Activated CD8-positive, alpha-beta T cell treated with anti-CD3 and anti-CD28 coated beads for 36 hours (primary cell): ENCODE data around the gene NAPG. TPM values are rescaled to one million over a fixed set of nuclear protein-coding genes. Genes with fewer than 3 reads are reported as not detected.
"Not testable (repeated sequence)": the region's sequence is repeated elsewhere in the genome, so short reads cannot be mapped to it uniquely, and the experiment has no call there.

Experiments used
- ATAC-seq: fragments of 200-7000 bp; cut with Tn5 transposase; one replicate; pipeline ENCODE4 v1.10.0; 2021; ENCODE audit warnings: mild to moderate bottlenecking, moderate library complexity
- CTCF ChIA-PET: fragments of 350-600 bp; sonication (Branson Sonifier 250); formaldehyde crosslinking; loops from one replicate; lab custom pipeline; 2021; ENCODE audit warnings: antibody characterized with exemption; lab: Charles Lee
- POLR2A ChIA-PET: fragments of 350-600 bp; sonication (Branson Sonifier 250); formaldehyde crosslinking; loops from one replicate; lab custom pipeline; 2021; ENCODE audit warnings: antibody characterized with exemption; lab: Charles Lee
- DNase-seq: peaks from one replicate; pipeline ENCODE4 v3.0.0-alpha.2; 2020
- H3K27ac Mint-ChIP-seq: one replicate; pipeline ENCODE4 v1.8.0; 2021; ENCODE audit warnings: mild to moderate bottlenecking, mixed read lengths
- H3K27me3 Mint-ChIP-seq: one replicate; pipeline ENCODE4 v1.8.0; 2021; ENCODE audit warnings: mixed read lengths
- H3K36me3 Mint-ChIP-seq: one replicate; pipeline ENCODE4 v1.8.0; 2021; ENCODE audit warnings: low read depth, mixed read lengths
- H3K4me1 Mint-ChIP-seq: one replicate; pipeline ENCODE4 v1.8.0; 2021; ENCODE audit warnings: low read depth, mixed read lengths
- H3K4me3 Mint-ChIP-seq: one replicate; pipeline ENCODE4 v1.8.0; 2021; ENCODE audit warnings: mild to moderate bottlenecking, moderate library complexity, mixed read lengths
- H3K9me3 Mint-ChIP-seq: one replicate; pipeline ENCODE4 v1.8.0; 2021; ENCODE audit warnings: mixed read lengths
- intact Hi-C: fragments of 100-400 bp; cut with micrococcal nuclease; formaldehyde crosslinking; loops from one replicate; pipeline ENCODE4 v1.10.0; 2022
- total RNA-seq, 2 experiments: library from RNA; stranded (reverse); gene quantifications; one replicate each; pipeline ENCODE4 v1.2.3, GENCODE V29; 2021
- TF ChIP-seq, protein P1 (sequence below): fragments of 200-600 bp; IDR thresholded peaks from one replicate; pipeline ENCODE4 v1.8.0; 2022; ENCODE audit warnings: antibody characterized with exemption, mild to moderate bottlenecking

Gene NAPG
- total RNA-seq, 2 experiments from 2014 or later: 27.5 to 29.7 TPM

DNA sequence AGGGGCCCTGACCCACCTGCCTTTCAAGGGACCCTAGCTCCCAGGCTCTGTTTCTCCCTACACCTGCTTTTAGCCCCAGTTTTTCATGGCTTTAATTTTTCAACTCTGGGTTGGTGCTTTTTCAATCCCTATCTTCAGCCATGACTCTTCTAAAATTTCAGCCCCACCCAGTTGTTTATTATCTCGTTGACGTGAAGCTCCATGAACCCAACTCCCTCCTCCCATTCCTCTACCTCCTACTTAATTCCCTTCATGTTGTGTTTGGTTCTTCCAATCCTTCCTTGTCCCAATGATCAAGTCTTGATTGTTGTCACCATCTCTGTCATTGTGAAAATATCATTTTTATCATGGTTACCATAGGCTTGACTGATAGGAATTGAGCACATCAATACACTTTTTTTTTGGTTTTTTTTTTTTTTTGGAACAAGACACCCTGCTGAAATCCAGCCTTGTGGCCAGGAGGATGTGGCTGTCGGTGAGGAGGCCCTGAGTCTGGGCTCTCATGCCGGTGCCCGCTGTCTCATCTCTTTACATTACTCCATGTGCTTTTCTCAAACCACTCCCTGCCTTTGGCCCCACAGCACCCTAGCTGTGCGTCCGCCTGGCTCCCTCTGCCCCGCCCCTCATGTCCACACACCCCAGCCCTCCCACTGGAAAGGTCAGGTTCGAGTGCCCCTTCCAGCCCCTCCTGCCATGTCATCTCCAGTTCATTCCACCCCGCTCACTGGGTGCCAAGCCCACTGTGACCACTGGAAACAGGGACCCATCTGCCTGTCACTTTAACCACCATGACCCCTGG lies 39.3 kb downstream of the NAPG start:
- H3K27me3 Mint-ChIP-seq: no peaks in the 10 kb centered on the region
- no peaks in the 10 kb centered on the region for H3K9me3 Mint-ChIP-seq
- H3K4me3 Mint-ChIP-seq: no peak overlapping the region
- no peak overlapping the region for H3K27ac Mint-ChIP-seq
- ChIA-PET POLR2A (no interaction called here), CTCF (no interaction called here)
- DNase-seq: no peak
- no peak for ATAC-seq
- TF ChIP-seq, protein P1, sequence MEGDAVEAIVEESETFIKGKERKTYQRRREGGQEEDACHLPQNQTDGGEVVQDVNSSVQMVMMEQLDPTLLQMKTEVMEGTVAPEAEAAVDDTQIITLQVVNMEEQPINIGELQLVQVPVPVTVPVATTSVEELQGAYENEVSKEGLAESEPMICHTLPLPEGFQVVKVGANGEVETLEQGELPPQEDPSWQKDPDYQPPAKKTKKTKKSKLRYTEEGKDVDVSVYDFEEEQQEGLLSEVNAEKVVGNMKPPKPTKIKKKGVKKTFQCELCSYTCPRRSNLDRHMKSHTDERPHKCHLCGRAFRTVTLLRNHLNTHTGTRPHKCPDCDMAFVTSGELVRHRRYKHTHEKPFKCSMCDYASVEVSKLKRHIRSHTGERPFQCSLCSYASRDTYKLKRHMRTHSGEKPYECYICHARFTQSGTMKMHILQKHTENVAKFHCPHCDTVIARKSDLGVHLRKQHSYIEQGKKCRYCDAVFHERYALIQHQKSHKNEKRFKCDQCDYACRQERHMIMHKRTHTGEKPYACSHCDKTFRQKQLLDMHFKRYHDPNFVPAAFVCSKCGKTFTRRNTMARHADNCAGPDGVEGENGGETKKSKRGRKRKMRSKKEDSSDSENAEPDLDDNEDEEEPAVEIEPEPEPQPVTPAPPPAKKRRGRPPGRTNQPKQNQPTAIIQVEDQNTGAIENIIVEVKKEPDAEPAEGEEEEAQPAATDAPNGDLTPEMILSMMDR: no peak
- intact Hi-C loops: no loop called here
- peaks cover 2% of the 10 kb centered on the region for H3K36me3 Mint-ChIP-seq
- peaks cover 3% of the 10 kb centered on the region for H3K4me1 Mint-ChIP-seq

DNA sequence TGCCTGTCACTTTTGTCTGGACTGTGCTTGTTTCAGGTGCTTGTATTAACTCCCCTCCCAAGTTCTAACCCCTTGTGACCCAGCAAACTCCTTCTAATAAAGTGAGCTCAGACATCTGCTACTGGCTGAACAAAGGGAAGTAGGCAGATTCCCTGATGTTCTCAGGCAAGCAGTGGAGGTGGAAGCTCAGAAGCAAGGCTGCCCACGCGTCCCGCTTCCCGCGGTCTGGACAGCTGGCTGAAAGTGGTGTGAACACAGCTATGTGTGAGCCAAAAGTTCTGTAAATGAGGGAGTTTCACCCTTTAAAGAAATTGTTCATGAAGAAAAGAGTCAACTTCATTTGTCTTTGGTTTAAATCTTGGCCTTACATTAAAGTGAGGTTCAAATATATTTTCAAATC lies 40.0 kb downstream of the NAPG start:
- ChIA-PET POLR2A (no interaction called here), CTCF (no interaction called here)
- no peak overlapping the region for H3K27ac Mint-ChIP-seq
- DNase-seq (no peak), ATAC-seq (no peak)
- H3K36me3 Mint-ChIP-seq: peaks cover 2% of the 10 kb centered on the region
- no peaks in the 10 kb centered on the region for H3K27me3 Mint-ChIP-seq
- intact Hi-C loops: no loop called here
- no peaks in the 10 kb centered on the region for H3K9me3 Mint-ChIP-seq
- TF ChIP-seq, protein P1: no peak
- H3K4me1 Mint-ChIP-seq: no peaks in the 10 kb centered on the region
- no peak overlapping the region for H3K4me3 Mint-ChIP-seq

DNA sequence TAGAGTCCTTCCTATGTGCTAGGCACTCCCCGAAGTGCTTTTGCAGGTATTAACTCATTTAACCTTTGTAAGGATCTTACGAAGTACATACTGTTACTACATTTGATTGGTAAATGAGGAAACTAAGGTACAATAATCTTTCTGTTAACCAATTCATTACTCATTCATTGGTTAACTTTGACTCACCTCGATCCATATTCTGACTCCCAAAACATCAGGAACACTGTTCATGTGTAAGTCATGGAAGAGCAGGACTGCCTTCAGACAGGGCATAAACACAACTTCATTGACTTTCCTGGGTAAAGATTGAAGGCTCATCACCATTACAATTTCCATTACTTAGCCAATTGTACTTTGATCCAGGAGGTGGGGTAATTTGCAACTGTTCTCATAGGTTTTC lies 40.6 kb downstream of the NAPG start:
- TF ChIP-seq, protein P1: no peak
- Mint-ChIP-seq H3K27ac (no peak overlapping the region), H3K9me3 (no peaks in the 10 kb centered on the region), H3K4me3 (no peak overlapping the region), H3K36me3 (peaks cover 2% of the 10 kb centered on the region), H3K4me1 (no peaks in the 10 kb centered on the region), H3K27me3 (no peaks in the 10 kb centered on the region)
- ATAC-seq (no peak), DNase-seq (no peak)
- ChIA-PET CTCF (no interaction called here), POLR2A (no interaction called here)
- intact Hi-C loops: no loop called here

DNA sequence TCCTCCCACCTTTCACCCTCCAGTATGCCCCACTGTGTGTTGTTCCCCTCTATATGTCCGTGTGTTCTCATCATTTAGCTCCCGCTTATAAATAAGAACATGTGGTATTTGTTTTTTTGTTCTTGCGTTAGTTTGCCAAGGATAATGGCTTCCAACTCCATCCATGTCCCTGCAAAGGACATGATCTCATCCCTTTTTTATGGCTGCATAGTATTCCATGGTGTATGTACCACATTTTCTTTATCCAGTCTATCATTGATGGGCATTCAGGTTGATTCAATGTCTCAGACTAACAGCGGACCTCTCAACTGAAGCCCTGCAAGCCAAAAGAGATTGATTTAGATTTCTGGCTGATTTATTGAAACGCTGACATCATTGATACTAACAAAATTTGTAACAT lies 44.1 kb downstream of the NAPG start:
- POLR2A ChIA-PET, intact Hi-C loops: not testable (repeated sequence)
- CTCF ChIA-PET: interaction anchor here (1.3 kb wide), 1 partner anchor 9 kb away, joined by 4 read pairs; no protein-coding TSS in a partner anchor

DNA sequence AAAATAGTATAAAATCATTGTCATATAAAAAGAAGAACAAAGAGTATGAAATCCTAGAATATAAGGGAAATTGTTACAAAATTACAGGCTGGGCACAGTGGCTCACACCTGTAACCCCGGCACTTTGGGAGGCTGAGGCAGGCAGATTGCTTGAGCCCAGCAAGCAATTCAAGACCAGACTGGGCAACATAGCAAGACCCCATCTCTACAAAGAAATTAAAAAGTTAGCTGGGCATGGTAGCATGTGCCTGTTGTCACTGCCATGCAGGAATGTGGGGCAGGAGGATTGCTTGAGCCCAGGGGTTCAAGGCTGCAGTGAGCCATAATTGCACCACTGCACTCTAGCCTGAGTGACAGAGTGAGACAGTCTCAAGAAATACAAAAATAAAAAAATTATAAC lies 44.8 kb downstream of the NAPG start:
- CTCF ChIA-PET: interaction anchor here (2.5 kb wide), 1 partner anchor 11 kb away, joined by 12 read pairs; no protein-coding TSS in a partner anchor
- TF ChIP-seq, protein P1: no peak
- Mint-ChIP-seq H3K36me3 (peaks cover 2% of the 10 kb centered on the region), H3K27ac (no peak overlapping the region), H3K4me1 (no peaks in the 10 kb centered on the region), H3K9me3 (no peaks in the 10 kb centered on the region), H3K4me3 (no peak overlapping the region), H3K27me3 (no peaks in the 10 kb centered on the region)
- intact Hi-C loops: no loop called here
- POLR2A ChIA-PET: no interaction called here
- no peak for ATAC-seq
- DNase-seq: no peak

More for the DNA sequence above, 44.1 kb downstream of the NAPG start:
- not testable (repeated sequence) for H3K27me3 Mint-ChIP-seq, DNase-seq, H3K27ac Mint-ChIP-seq, ATAC-seq, H3K4me3 Mint-ChIP-seq, H3K36me3 Mint-ChIP-seq, H3K9me3 Mint-ChIP-seq, H3K4me1 Mint-ChIP-seq
